GM21447 (cell line): Measurements from ENCODE around the gene CLEC18C.
"Not testable (repeated sequence)": the region's sequence is repeated elsewhere in the genome, so short reads cannot be mapped to it uniquely, and the experiment has no call there.

Experiments used
- ATAC-seq: cut with Tn5 transposase; IDR thresholded peaks from one replicate; pipeline ENCODE4 v1.9.1; 2021; ENCODE audit not compliant: unreplicated experiment

The CLEC18C gene

GRCh38 chr16:70173212-70173837, at the start of gene CLEC18C:
Gene CLEC18C (plus strand): TSS chr16:70173787. CDS start chr16:70174279, 492 bp downstream.
- ATAC-seq, result not testable (repeated sequence)

- not testable (repeated sequence) for ATAC-seq
Observed at GRCh38 chr16:70123822-70124221, 49.8 kb upstream of the CLEC18C start.

- ATAC-seq, result not testable (repeated sequence)
Observed at GRCh38 chr16:70126226-70126625, 47.4 kb upstream of the CLEC18C start.

GRCh38 chr16:70127706-70128105, 45.9 kb upstream of the CLEC18C start:
- not testable (repeated sequence) for ATAC-seq

GRCh38 chr16:70128844-70129243, 44.7 kb upstream of the CLEC18C start:
- ATAC-seq, result not testable (repeated sequence)

GRCh38 chr16:70135796-70136195, 37.8 kb upstream of the CLEC18C start:
- ATAC-seq, result not testable (repeated sequence)

- ATAC-seq, result not testable (repeated sequence)
Observed at GRCh38 chr16:70136595-70136994, 37.0 kb upstream of the CLEC18C start.

- not testable (repeated sequence) for ATAC-seq
Observed at GRCh38 chr16:70142739-70143138, 30.8 kb upstream of the CLEC18C start.

- not testable (repeated sequence) for ATAC-seq
Observed at GRCh38 chr16:70143231-70143895, 30.2 kb upstream of the CLEC18C start.

GRCh38 chr16:70147853-70148252, 25.7 kb upstream of the CLEC18C start:
- not testable (repeated sequence) for ATAC-seq

- not testable (repeated sequence) for ATAC-seq
Observed at GRCh38 chr16:70148453-70148852, 25.1 kb upstream of the CLEC18C start.

GRCh38 chr16:70149296-70149695, 24.3 kb upstream of the CLEC18C start:
- not testable (repeated sequence) for ATAC-seq

GRCh38 chr16:70151391-70151790, 22.2 kb upstream of the CLEC18C start:
- no peak for ATAC-seq

- no peak for ATAC-seq
Observed at GRCh38 chr16:70151941-70152509, 21.6 kb upstream of the CLEC18C start.

GRCh38 chr16:70152578-70153302, 20.8 kb upstream of the CLEC18C start:
- no peak for ATAC-seq

- ATAC-seq, result not testable (repeated sequence)
Observed at GRCh38 chr16:70154736-70155135, 18.9 kb upstream of the CLEC18C start.

- ATAC-seq, result no peak
Observed at GRCh38 chr16:70156207-70156978, 17.2 kb upstream of the CLEC18C start.

GRCh38 chr16:70157105-70157476, 16.5 kb upstream of the CLEC18C start:
- ATAC-seq, result no peak

GRCh38 chr16:70157477-70158260, 15.9 kb upstream of the CLEC18C start:
- ATAC-seq, result no peak
